ENCODE measurements around the gene PLLP.

DNA sequence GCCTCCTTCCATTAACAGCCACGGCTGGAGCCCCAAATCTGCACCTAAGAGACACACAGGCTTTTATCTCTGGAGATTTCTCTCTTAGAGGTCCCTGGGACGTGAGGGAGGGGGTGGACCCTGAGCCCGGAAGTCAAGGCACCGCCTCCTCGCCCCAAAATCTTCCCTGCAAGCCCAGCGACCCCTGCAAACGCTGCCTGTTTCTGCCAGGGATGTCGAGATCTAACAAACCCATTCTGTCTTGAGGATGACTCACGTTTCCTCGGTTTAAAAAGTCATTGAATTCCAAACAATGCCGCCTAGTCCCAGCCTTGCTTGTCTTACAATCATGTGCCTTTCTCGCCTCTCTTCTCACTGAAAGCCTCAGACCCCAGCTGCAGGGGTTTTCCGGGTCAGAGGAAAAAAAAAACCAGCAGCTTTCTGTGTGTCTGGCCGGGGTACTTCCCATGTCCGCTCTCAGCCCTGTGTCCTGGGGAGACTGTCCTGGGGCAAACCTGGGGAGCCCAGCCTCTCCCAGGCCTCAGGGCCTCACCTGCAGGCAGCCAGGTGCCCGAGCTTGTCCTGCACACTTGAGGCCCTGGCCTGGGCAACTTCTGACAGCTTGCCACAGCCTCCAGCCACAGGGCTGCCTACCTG lies 24.1 kb downstream of the PLLP start:
- TF ChIP-seq CTCF (conservative IDR thresholded peaks at IDR 0.05) (no peak), ZFX (IDR thresholded peaks at IDR 0.05) (no peak)

All from C4-2B (cell line).